HG03342 (cell line): Measurements from ENCODE around the gene PLEKHA6.

Source experiments
- ATAC-seq: cut with Tn5 transposase; IDR thresholded peaks from one replicate; pipeline ENCODE4 v1.9.1; 2021; ENCODE audit warnings: mild to moderate bottlenecking, moderate library complexity; ENCODE audit not compliant: unreplicated experiment

Gene PLEKHA6

DNA sequence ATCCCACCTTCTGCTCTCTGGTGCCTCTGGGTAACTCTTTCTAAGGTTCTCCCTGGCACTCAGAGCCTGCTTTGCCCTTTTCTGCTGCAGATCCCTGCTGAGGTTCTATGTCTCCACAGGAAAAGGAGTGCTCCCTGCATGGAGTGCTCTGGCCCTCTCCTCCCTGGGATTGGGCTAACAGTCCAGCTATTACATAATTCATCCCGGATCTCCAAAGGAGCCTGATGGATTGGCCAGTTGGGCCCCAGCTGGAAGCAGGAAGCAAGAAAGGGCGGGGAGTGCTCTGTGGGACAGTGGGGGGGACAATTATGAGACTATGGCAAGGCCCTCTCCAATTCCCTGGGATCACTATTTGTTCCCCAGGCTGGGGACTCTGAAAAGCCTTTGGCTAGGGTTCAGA, 94.1 kb downstream of the PLEKHA6 start:
- no peak for ATAC-seq

DNA sequence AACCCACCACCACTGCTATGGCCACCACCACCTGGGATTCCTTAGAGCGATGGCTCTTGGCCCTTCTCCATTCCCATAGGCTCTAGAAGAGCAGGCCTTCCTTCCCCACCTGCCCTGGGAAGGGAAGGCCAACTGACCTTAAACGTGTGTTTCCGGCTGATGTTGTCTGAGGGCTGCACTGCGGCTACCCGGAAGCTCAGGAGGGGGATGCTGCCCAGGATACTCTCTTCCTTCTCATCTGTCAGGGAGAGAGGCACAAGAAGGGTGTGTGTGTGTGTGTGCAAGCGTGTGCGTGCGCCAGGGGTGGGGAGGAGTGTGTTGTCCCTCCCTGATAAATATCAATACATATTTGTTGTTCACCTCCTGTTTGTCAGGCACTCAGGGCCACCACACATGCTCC, 94.9 kb downstream of the PLEKHA6 start:
- no peak for ATAC-seq

DNA sequence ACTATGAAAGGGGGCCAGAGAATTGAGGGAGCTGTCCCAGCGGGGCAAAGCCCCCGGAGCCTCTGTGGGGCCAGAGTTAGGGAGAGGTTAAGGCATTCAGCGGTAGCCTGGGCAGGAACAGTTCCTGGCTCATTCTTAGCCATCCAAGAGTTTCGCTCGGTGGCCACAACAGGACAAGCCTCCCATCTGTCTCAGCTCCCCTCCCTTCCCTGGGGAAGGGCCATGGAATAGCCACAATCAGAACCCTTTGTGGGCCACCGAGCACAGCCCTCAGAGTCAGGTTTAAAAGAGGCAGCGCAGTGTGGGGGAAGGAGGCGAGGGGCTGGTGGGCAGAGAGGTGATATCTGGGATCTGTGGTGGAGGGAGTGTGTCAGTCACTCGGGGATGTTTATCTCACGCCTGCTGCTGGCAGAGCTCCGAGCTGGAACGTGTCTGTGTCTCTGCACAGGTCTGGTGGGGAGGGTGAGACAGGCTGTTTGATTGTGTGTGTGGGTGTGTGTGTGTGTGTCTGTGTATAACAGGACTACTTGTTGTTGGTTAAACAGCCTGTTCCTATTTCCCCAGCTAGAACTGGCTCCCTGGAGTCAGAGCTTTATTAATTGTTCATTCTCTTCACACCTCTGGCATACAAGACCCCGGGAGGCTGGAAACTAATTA, 96.3 kb downstream of the PLEKHA6 start:
- no peak for ATAC-seq

DNA sequence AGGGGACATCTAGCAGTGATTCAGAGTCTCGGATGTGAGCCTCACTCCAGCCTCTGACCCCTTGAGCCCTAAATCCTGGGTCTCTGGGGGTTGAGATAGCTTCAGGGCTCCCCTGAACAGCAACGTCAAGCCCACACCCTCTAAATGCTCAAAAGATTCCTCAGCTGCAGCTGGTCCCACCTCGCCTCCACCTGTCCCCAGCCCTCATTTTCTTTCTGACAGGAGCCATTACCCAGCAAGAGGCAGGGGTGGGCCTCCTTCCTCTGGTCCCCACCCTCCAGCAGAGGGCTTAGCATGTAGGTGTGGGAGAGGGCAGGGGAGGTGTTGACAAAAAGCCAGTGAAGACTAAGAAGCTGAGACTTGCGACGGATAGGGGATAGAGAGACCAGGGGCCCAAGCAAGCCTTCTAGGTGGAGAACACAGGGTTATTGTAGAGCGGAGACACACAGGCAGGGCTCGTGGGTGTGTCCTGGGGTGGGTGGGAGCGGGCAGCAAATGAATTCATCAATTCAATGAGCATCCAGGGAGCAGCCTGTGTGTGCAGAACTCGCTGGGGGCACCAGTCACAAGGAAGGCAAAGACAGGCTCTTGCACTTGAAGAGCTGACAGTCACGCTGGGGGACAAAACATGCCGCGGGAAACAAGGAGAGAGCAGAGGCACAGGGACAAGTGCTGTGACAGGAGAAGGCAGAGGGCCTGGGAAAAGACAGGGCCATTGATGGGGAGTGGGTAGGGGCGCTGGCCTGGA, 97.0 kb downstream of the PLEKHA6 start:
- ATAC-seq: no peak

DNA sequence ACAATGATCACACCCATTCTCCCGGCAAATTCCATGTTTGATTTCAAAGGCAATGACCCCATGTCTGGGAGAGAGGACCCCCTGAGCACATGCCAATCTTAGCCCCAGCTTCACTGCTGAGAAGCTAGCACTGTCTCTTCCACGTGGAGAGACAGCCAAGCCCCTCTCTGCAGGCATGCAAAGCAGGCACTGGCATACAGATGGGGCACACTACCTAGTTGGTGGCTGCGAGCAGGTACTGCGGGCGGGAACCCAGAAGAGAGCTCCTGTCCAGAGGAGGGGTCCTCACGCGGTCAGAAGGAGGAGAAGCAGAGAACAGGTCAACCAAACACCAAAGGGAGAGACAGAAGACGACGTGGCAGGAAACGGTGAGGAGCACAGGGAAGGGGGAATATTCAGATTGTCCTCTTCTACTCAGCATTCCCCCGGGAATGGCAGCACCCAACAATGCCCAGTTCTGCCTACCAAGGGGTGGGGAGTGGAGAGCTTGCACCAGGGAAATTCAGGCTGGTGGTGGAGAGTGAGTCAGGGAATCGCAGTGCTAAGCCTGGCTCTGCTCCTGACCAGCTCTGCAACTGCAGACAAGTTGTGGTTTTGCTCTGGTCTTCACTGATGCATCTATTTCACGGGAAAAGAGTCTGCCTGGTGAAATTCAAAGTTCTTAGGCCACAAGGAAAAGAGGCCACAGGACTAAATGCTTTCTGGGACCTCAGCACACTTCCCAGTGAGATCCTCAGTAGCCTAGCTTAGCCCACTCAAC, 97.8 kb downstream of the PLEKHA6 start:
- ATAC-seq: no peak

DNA sequence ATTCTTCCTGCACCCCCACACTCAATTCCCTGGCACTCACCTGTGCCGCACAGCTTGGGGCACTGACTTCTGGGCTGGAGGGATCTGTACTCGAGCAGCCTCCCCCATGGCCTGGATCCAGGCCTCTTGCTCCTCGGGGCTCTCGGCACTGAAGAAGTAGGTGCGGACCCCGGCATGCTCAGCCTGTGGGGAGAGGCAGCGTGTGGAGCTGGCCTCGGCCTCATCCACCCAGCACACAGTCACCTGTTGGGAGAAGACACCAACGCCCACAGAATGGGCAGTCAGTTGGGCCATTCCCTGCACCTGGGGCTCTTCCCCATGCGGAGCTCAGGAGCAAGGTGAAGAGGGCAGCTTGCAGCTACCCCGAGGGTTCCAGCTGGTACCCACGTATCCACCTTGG, 98.5 kb downstream of the PLEKHA6 start:
- ATAC-seq: no peak

DNA sequence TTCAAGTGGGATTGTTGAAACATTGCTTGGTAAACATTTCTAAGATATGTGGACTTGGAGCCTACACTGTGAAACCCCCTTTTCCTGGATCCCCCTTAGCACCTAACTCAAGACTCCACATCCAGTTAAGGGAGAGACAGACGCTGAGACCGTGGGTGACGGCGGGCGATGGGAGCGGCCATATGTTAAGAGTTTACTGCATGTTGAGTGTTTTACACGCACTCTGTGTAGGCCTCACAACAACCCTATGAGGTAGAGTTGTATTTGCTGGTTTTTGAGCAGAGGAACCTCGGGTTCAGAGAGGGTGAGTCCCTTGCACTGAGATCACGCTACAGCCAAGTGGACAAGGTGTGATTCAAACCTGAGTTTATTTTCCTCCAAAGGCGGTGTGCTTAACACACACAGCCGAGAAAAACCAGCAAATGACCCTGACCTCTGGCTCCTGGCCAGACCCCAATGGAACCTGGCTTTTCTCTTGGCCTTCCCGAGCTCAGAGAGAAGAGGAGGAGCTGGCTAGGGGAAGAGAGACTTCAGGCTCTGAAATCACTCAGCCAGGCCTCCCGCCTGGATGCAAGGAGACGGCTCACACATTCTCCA, 99.0 kb downstream of the PLEKHA6 start:
- no peak for ATAC-seq

DNA sequence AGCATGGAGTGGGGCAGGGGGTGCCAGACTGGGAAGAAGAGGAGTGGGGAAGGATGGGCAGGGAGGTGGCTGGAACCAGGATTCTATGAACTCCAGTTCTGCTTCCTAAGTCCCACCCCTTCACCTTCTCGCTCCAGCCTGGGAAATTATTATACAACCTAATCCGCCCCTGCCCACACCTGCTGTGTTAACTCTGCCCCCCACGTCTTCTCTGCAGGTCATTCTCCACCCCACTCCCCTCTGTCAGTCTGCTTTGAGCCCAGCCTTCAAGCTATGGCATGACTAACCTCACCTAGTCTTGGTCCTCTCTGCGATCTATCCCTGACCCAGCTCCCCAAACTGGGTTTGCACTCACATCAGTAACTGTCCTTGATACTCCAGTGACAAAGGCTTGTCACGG, 99.9 kb downstream of the PLEKHA6 start:
- ATAC-seq: no peak

DNA sequence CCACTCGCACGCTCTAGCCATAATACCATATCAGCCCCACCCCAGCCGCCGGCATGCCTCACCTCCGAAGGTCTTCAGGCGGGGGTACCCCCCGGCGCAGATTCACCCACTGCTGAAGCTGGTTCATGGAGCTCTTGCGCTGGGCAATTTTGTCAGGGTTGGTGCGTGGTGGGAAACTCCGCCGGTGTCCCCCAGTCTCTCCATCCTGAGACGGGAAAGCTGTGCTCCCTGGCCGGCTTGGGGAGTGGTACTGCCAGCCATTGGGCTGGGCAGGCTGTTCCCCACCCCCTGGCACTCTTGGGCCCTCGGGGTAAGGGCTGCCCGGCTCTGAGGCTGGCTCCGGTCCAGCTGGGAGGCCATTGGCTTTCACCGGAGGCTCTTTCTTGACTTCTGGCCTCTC, 100.5 kb downstream of the PLEKHA6 start:
- no peak for ATAC-seq

DNA sequence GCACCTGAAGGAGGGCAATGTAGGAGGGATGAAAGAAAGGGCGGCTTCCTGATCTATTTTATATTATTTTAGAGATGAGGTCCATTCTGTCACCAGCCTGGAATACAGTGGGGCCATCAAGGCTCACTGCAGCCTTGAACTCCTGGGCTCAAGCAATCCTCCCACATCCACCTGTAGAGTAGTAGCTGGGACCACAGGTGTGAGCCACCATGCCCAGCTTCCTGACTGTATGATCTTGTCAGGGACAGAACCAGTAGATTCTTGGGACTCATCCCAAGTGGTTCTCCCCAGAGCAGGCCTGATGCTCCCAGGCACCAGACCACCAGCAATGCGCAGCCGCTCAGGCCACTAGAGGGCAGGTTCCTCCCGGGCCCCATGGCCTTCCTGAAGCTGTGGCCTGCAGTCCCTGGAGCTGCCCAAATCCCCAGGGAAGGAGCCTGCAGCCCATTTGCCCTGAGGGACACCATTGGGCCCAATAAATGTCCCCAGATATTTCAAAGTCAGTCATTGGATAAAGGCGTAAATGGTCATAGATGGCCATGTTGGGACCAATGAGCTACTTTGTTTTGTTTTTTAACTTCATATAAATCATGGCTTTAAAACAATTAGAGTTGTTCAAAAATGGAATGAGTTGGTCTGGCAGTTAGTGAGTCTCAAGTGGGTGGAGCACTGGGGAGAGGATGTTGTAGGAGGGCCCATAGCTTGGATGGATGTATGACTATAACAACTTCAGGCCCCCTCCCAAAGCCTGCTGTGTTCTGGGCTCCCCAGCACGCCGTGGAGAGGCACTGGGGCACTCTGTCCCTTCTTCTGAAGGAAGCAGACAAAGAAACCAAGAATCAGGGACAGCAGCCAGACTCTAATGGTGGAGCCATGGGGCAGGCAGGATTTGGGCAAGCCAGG, 101.3 kb downstream of the PLEKHA6 start:
- no peak for ATAC-seq

DNA sequence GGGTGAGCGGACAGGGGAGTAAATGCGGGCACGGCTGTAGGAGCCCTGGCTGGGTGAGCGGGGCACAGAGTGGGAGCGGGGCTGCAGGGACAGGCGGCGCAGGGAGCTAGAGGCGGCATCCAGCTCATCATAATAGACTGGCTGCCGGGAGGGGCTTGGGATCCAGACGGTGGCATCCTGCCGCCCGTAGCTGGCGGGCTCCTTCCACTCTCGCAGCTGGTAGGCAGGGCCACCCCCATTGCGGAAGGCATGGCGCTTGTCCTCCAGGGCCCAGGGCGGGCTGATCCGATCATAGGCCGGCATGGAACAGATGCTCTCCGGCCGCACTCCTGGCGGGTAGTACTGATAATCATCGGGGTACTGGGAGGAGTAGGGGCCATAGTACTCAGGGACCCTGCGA, 102.3 kb downstream of the PLEKHA6 start:
- no peak for ATAC-seq

DNA sequence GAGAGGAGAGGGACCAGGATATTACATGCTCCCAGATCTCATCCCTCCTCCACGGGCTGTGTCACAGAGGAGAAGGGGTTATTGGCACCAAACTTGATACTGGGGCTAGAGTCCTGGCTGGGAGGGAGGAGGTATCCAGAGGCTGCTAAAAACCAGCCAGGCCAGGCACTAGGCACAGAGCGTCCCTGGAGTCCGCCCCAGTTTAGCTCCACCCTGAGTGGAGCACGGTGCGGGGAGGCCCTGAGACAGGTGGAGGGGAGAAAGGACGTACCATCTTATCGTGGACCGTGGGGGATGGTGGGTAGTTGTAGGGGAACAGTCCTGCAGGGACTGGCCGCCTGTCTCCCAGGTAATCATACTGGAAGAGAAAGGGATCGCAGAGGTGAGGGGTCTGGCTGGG, 103.2 kb downstream of the PLEKHA6 start:
- no peak for ATAC-seq

DNA sequence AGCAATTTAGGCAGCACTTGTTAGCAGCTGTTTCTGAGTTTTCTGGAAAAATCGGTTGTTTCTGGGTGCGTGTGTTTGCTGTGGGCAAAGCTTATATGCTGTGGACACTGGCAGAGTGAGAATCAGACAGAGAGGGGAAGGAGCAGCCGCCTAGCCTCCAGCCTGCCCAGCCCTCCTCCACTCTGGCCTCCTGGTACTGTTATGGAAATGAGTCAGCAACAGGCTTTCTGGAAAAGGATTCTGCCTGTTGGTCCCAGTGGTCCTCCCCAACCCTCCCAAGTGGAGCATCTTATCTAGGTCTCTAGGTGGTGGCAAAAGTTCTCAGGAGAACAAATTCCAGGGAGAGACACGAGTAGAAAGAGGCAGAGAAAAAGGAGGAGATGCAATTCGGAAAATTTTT, 103.8 kb downstream of the PLEKHA6 start:
- no peak for ATAC-seq

DNA sequence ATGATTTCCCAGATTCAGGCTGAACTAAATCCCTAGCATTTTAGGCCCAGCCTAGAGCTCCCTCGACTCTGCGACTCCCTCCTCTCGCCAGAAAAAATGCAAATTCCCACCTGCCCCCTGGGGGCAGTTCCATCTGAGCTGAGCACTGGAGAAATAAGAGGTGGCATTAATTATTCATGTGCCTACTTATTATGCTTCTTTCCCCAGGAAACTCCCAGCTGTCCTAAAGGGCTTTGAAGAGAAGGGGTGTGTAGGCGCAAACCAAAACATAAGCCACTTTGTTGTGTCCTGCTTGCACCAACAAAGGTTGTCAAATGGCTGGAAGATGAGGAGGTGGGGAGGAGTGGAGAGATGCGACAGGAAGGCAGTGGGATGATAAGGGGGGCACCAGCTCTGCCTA, 104.5 kb downstream of the PLEKHA6 start:
- no peak for ATAC-seq

DNA sequence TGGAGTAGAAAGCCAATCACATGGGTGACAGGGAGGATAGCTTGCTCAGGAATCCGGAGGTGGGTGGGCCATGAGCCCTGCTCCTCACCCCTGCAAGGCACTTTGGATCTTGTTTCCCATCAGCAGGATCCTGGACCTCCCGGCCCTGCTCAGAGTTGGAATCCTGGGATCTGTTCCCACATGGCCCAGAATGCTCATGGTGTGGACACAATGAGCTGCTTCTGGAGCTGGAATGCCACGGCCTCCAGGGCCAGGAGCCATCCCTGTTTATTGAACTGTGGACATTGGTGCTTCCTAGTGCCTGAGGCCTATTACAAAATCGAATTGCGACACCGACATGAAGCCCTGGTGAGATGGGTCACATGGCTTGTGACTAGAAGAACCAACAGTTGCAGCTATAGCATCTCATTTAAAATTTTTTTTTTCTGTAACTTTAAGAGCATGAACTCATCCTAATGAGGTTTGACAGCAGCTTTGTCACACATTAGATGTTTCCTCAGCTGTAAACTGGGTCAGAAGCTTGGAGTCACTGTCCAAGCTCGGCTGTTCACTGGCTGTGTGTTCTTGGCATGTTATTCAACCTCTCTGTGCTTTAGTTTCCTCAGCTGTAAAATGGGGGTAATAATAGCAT, 105.6 kb downstream of the PLEKHA6 start:
- ATAC-seq: no peak

DNA sequence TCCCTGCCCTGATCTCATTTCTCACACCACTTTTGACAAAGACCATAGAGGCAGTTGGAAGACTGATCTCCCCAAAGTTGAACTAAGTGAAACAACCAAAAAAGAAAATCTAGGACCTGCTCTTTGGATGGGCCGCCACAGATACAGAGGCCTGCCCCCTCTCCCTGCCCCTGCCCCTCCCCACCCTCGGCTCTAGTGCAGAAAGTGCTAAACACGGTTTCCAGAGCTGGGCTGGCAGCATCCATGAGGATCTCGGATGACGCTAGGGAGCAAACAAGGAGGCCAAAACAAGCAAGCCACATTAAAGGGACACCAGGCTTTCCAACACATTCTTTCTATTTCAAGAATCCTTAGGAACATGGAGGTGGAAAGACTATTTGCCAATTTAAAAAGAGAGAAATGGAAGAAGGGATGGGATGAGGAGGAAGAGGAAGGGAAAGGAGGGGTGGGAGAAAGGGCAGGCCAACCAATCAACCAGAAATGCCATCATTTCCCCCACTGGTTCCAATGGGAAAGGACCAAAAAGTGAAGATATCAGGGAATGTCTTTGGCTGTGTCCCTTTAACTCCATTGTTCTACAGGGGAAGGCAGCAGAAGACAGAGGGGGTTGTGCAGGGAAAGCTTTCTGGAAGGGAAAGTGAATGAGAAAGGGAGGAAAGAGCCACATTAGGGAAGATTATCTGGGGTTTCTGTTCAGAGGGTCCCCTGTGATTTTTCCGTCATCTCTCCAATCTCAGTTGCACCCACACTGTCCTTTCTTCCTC, 107.6 kb downstream of the PLEKHA6 start:
- no peak for ATAC-seq

DNA sequence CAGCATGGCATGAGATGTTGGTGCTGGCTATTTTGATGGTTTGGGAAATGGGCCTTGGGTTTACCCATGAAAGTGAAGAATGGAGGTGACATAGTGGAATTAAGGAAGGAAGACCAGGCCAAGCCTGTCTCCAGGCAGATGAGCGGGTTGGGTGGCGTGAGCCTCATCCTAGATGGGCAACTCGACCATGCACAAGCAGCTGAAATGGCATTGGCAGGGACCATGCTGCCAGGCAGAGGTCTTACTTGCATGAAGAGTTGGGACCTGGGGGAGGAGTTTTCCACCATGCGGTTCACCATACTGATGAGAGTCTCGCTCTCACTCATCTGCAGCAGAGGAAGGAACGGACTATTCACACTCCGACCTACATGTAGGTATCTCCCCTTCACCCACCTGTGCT, 108.4 kb downstream of the PLEKHA6 start:
- no peak for ATAC-seq

DNA sequence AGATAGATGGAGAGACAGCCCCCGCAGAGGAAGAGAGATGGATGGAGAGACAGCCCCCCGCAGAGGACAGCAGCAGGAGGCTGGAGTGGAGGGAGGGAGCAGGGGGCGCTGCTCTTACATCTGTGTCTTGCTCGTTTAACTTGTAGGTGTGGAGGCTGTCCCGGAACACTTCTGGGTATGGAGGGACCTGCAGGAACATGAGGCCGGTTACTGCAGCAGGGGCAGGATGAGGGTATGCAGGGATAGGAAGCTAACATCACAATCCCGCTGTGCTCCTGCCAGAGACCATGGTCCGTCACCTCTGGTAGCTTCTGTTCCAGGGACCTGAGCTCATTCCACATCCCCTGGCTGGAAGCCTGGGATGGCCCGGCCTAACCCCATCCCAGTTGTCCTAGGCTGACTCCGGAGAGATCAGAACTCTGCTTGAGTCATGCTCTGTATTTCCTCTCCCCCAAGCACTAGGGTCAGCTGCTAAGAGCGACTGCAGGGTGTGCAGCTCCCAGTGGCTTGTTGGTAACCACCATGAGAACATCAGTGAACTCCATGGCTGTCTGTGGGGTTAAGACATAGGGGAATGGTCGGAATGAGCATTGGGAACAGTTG, 109.2 kb downstream of the PLEKHA6 start:
- no peak for ATAC-seq
